Psoas muscle (tissue), 8 donors: Measurements from ENCODE around the gene PLP1. TPM values are rescaled to one million over a fixed set of nuclear protein-coding genes. Genes with fewer than 3 reads are reported as not detected.

Source experiments
- ATAC-seq, 4 donors: fragments of 200-7000 bp; cut with Tn5 transposase; one replicate each; pipeline ENCODE4 v1.9.1; 2020; ENCODE audit warnings: moderate library complexity in 3 of 4, mild to moderate bottlenecking in 2 of 4
- DNase-seq, 2 donors: peaks; one replicate each; pipeline ENCODE4 v3.0.0-alpha.2; 2020
- H3K27ac ChIP-seq: fragments of 200-600 bp; one replicate; pipeline ENCODE4 v1.8.0; 2022
- H3K27me3 ChIP-seq, 3 donors: fragments of 200-600 bp in 1 of 3; one replicate each; pipeline versions ENCODE4 v1.6.1 to v1.8.0; 2013 to 2022; ENCODE audit warnings: low read length in 2 of 3, mild to moderate bottlenecking in 2 of 3, moderate library complexity in 1 of 3; ENCODE audit not compliant: insufficient read depth in 3 of 3
- H3K36me3 ChIP-seq, 2 donors: fragments of 200-600 bp in 1 of 2; one replicate each; pipeline versions ENCODE4 v1.6.1 to v1.8.0; 2013 to 2022; ENCODE audit warnings: low read depth in 1 of 2, mild to moderate bottlenecking in 1 of 2, moderate library complexity in 1 of 2; ENCODE audit not compliant: insufficient read depth in 1 of 2
- H3K4me1 ChIP-seq: fragments of 200-600 bp; one replicate; pipeline ENCODE4 v1.8.0; 2022
- H3K4me3 ChIP-seq: fragments of 200-600 bp; one replicate; pipeline ENCODE4 v1.8.0; 2022; ENCODE audit warnings: mild to moderate bottlenecking
- H3K9me3 ChIP-seq: fragments of 200-600 bp; one replicate; pipeline ENCODE4 v1.8.0; 2022
- CTCF ChIP-seq: fragments of 200-600 bp; IDR thresholded peaks from one replicate; pipeline ENCODE4 v1.8.0; 2022; ENCODE audit warnings: antibody characterized with exemption
- WGBS, 3 donors: extraction: QIAGEN DNeasy Blood & Tissue Kit; methylation state at CpG; one replicate each; pipeline versions ENCODE4 v1.1.6 to v1.1.7; 2013; 5-methylcytosine and 5-hydroxymethylcytosine counted together
- intact Hi-C, 2 donors: fragments of 100-400 bp; cut with DNase I; formaldehyde crosslinking; loops; one replicate each; pipeline versions ENCODE4 v1.11.0 to v1.14.2; 2022
- polyA plus RNA-seq, 3 donors: library from polyadenylated mRNA; stranded (reverse); fragments of 200-250 nt; gene quantifications; one replicate each; pipeline ENCODE4 v1.2.3, GENCODE V29; 2013
- total RNA-seq, 4 donors: library from RNA; stranded (reverse); fragmentation: NEBNext Ultra II Directional in 2 of 4; extraction: Animal tissue kit (Norgen Biotek cat#: 25700) in 2 of 4; gene quantifications; one replicate each; pipeline versions ENCODE4 v1.2.1 to v1.2.4, GENCODE V29; 2021 to 2023
- donor health status: healthy with polysubstance abuse.
- donor health status: DM: no; HTN: no; CAD: no; lungs with moderate emphysema.
- donor health status: Bipolar disorder and iron deficiency.
- donor health status: healthy.
- donor health status: DM: yes; HTN: yes; CAD: no.
- donor health status: DM: no; HTN: no; CAD: no.
- donor health status: DM: no; HTN: no; CAD: no.
- donor health status: DM: yes; HTN: yes; CAD: no.

Gene PLP1
- total and polyA plus RNA-seq, 7 donors = 0.39 to 1.7 (median 0.82) TPM; not detected in 1

GRCh38 chrX:103828529-103828928 lies 51.9 kb downstream of the PLP1 start:
- intact Hi-C loops = no loop called here
- TF ChIP-seq CTCF = no peak
- peaks cover 0 to 27% (median 0%) of the 10 kb centered on the region in 3 donors for H3K27me3 ChIP-seq
- no peak for DNase-seq
- H3K4me3 ChIP-seq = no peak overlapping the region
- H3K27ac ChIP-seq = peak overlapping the region; percentile 8
- H3K4me1 ChIP-seq = no peaks in the 10 kb centered on the region
- WGBS, 3 donors = 57 to 67% (median 59%) methylated on average over 2 of the region's 2 CpGs
- H3K9me3 ChIP-seq = no peaks in the 10 kb centered on the region
- ATAC-seq = peak in 2 of 4 donors; percentile 28 to 58
- no peaks in the 10 kb centered on the region for H3K36me3 ChIP-seq

GRCh38 chrX:103830848-103831247 lies 54.2 kb downstream of the PLP1 start:
- no peaks in the 10 kb centered on the region for H3K9me3 ChIP-seq
- no peak overlapping the region for H3K4me3 ChIP-seq
- H3K27me3 ChIP-seq = peaks cover 0 to 22% (median 0%) of the 10 kb centered on the region in 3 donors
- H3K36me3 ChIP-seq = no peaks in the 10 kb centered on the region
- TF ChIP-seq CTCF = no peak
- ATAC-seq (no peak), DNase-seq (no peak)
- H3K4me1 ChIP-seq = no peaks in the 10 kb centered on the region
- 68 to 73% (median 69%) methylated on average over 7 of the region's 7 CpGs for WGBS, 3 donors
- intact Hi-C loops = no loop called here
- no peak overlapping the region for H3K27ac ChIP-seq

- Histone ChIP-seq H3K4me1 (no peaks in the 10 kb centered on the region), H3K27ac (peak overlapping the region; percentile 79), H3K36me3 (no peaks in the 10 kb centered on the region), H3K9me3 (no peaks in the 10 kb centered on the region), H3K4me3 (peak overlapping the region; percentile 72), H3K27me3 (peaks cover 0 to 20% (median 0%) of the 10 kb centered on the region in 3 donors)
- DNase-seq (no peak), ATAC-seq (peak in 3 of 4 donors; percentile 3 to 32 (median 22))
- intact Hi-C loops = no loop called here
- TF ChIP-seq CTCF = no peak
- WGBS, 3 donors = 7 to 27% (median 16%) methylated on average over 10 to 11 of the region's 11 CpGs
Measured at GRCh38 chrX:103831342-103831802, 54.7 kb downstream of the PLP1 start.

GRCh38 chrX:103831803-103832544 lies 55.3 kb downstream of the PLP1 start, which contains the start of gene RAB9B:
Gene RAB9B, minus strand, starts transcription at chrX:103832257. Its CDS starts 6,473 bp downstream, at chrX:103825784.
- TF ChIP-seq CTCF = no peak
- no peaks in the 10 kb centered on the region for H3K9me3 ChIP-seq
- whole genome bisulfite sequencing, 3 donors = 1 to 15% (median 2%) methylated on average over 20 to 54 of the region's 54 CpGs
- peak within 1 kb of the TSS; percentile 72 for H3K4me3 ChIP-seq
- intact Hi-C loops = no loop called here
- no peaks in the 10 kb centered on the region for H3K4me1 ChIP-seq
- peaks cover 0 to 20% (median 0%) of the 10 kb centered on the region in 3 donors for H3K27me3 ChIP-seq
- DNase-seq = peak; percentile 63 to 85
- peak; percentile 85 to 98 (median 93) for ATAC-seq
- H3K36me3 ChIP-seq = no peaks in the 10 kb centered on the region
- peak within 1 kb of the TSS; percentile 79 for H3K27ac ChIP-seq
